PC-3 (cell line): ENCODE data around the gene KCNT2.

Source experiments
- EZH2phosphoT487 ChIP-seq: fragments of 300-600 bp; sonication (generic); IDR thresholded peaks from 2 replicates; pipeline ENCODE4 v1.6.1; 2018; ENCODE audit warnings: mild to moderate bottlenecking, antibody characterized with exemption, low read length, borderline replicate concordance
- TF ChIP-seq, protein P1 (sequence below): fragments of 300-600 bp; sonication (generic); conservative IDR thresholded peaks from 2 replicates; pipeline ENCODE4 v1.5.1; 2017; ENCODE audit warnings: antibody characterized with exemption, low read depth, mild to moderate bottlenecking, low read length

DNA sequence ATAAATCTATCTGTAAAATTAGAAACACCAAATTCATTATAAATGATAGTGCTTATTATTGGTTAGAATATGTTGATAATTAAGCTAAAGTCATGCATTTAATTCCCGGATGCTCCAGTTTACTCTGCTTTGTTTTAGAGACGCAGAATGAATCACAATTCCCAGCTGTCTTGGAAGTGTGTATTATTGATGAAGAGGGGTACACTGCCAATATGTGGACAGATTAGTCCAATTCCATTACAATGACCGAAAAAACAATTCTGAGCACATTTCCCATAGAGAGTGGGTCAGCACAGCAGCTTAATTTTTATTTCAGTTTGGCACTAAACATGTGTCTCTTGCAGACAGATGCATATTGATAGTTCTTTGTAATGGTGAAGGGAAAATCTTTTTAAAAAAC lies 146.7 kb downstream of the KCNT2 start:
- TF ChIP-seq, protein P1, sequence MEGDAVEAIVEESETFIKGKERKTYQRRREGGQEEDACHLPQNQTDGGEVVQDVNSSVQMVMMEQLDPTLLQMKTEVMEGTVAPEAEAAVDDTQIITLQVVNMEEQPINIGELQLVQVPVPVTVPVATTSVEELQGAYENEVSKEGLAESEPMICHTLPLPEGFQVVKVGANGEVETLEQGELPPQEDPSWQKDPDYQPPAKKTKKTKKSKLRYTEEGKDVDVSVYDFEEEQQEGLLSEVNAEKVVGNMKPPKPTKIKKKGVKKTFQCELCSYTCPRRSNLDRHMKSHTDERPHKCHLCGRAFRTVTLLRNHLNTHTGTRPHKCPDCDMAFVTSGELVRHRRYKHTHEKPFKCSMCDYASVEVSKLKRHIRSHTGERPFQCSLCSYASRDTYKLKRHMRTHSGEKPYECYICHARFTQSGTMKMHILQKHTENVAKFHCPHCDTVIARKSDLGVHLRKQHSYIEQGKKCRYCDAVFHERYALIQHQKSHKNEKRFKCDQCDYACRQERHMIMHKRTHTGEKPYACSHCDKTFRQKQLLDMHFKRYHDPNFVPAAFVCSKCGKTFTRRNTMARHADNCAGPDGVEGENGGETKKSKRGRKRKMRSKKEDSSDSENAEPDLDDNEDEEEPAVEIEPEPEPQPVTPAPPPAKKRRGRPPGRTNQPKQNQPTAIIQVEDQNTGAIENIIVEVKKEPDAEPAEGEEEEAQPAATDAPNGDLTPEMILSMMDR = no peak
- TF ChIP-seq EZH2phosphoT487 = no peak
